ENCODE results near the gene CPXM1. TPM values are rescaled to one million over a fixed set of nuclear protein-coding genes. Genes with fewer than 3 reads are reported as not detected.

Gene CPXM1
- total and polyA plus RNA-seq, 8 donors: 0.50 to 16.2 (median 1.2) TPM; not detected in 3

GRCh38 chr20:2820084-2820895, 19.9 kb upstream of the CPXM1 start:
- no peak overlapping the region for H3K27ac ChIP-seq
- TF ChIP-seq POLR2A (IDR thresholded peaks at IDR 0.05) (no peak), POLR2AphosphoS5 (IDR thresholded peaks at IDR 0.05) (no peak), EP300 (IDR thresholded peaks at IDR 0.05) (no peak), CTCF (IDR thresholded peaks at IDR 0.05) (no peak)
- no peaks in the 10 kb centered on the region for H3K9me3 ChIP-seq
- intact Hi-C loops (cut with DNase I; ENCODE audit: low total_unique reads): no loop called here
- peak in 1 of 2 donors; percentile 53 for DNase-seq
- WGBS, 5 donors: 22 to 34% (median 27%) methylated on average over 32 of the region's 32 CpGs
- H3K27me3 ChIP-seq: peaks cover 6 to 60% (median 24%) of the 10 kb centered on the region in 3 donors
- H3K4me3 ChIP-seq: no peak overlapping the region
- H3K4me1 ChIP-seq: peaks cover 4 to 19% (median 15%) of the 10 kb centered on the region in 4 donors
- no peaks in the 10 kb centered on the region for H3K36me3 ChIP-seq

DNA sequence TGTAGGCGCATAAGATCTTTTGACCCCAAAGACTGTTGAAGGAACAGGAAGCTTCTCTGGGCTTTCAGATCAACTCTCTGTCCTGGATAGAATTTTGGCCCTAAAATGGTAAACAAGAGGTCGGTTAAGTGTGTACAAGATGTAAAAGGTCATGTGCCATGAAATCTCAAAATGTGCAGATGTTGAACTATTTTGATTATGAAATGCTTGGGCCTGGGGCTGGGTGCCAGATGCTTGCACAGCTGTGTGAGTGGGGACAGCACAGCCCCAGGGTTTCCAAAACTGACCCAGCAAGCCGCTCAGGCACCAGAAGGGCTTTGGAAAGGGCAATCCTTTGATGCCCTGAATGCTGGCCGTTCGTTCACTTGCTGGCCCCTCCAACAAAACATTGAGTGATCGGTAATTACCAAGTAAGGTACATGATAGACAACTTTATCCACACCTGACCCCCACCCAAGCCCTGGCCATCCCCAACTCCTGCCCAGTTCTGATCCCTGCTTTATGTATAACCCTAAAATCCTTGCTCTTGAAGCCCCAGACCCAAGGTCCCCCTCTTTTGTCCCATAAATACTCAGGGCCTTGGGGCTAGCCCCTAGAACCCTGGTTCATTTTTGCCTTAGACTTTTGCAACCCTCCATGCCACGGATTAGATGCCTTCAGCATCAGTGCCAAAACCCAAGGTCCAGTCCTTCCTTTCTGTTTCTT, 17.6 kb upstream of the CPXM1 start:
- Histone ChIP-seq H3K27me3 (peaks cover 6 to 64% (median 24%) of the 10 kb centered on the region in 3 donors), H3K4me1 (peaks cover 4 to 23% (median 16%) of the 10 kb centered on the region in 4 donors), H3K4me3 (no peak overlapping the region), H3K27ac (peak overlapping the region in 1 of 5 donors; percentile 27), H3K36me3 (no peaks in the 10 kb centered on the region), H3K9me3 (peaks cover 0 to under 1% (median 0%) of the 10 kb centered on the region in 4 donors)
- no peak for DNase-seq
- intact Hi-C loops (cut with DNase I; ENCODE audit: low total_unique reads): no loop called here
- 65 to 78% (median 77%) methylated on average over 7 of the region's 7 CpGs for WGBS, 5 donors
- TF ChIP-seq POLR2A (IDR thresholded peaks at IDR 0.05) (no peak), CTCF (IDR thresholded peaks at IDR 0.05) (no peak)

- Histone ChIP-seq H3K4me3 (no peak overlapping the region), H3K27me3 (peaks cover 6 to 70% (median 24%) of the 10 kb centered on the region in 3 donors), H3K9me3 (peaks cover 0 to 8% (median 5%) of the 10 kb centered on the region in 4 donors), H3K27ac (peak overlapping the region in 1 of 5 donors; percentile 27), H3K36me3 (no peaks in the 10 kb centered on the region), H3K4me1 (peaks cover 4 to 23% (median 16%) of the 10 kb centered on the region in 4 donors)
- intact Hi-C loops (cut with DNase I; ENCODE audit: low total_unique reads): no loop called here
- no peak for TF ChIP-seq POLR2AphosphoS5 (IDR thresholded peaks at IDR 0.05)
- no peak for TF ChIP-seq EP300 (IDR thresholded peaks at IDR 0.05)
- no peak for TF ChIP-seq CTCF (IDR thresholded peaks at IDR 0.05)
- no peak for TF ChIP-seq POLR2A (IDR thresholded peaks at IDR 0.05)
- DNase-seq: no peak
- 83 to 97% (median 96%) methylated on average over 2 of the region's 2 CpGs for WGBS, 5 donors
Observed at GRCh38 chr20:2817341-2817726, 16.9 kb upstream of the CPXM1 start.

DNA sequence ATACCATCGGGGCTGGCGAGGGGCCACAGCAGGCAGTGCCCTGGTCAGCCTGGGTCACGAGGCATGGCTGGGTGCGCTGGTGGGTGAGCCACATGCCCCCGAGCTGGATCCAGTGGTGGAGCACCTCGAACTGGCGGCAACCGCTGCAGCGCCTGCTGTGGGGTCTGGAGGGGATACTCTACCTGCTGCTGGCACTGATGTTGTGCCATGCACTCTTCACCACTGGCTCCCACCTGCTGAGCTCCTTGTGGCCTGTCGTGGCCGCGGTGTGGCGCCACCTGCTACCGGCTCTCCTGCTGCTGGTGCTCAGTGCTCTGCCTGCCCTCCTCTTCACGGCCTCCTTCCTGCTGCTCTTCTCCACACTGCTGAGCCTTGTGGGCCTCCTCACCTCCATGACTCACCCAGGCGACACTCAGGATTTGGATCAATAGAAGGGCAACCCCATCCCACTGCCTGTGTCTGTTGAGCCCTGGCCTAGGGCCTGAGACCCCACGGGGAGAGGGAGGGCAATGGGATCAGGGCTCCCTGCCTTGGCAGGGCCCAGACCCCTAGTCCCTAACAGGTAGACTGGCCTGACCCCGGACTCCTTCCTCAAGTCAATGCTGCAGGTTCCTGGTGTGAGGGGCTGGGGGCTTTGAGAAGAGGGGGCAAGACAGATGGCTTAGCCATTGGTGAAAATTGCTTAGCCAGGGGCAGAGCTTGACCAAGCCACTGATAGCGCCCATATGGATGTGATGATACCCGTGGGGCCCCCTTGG, 16.3 kb upstream of the CPXM1 start:
- Histone ChIP-seq H3K27ac (peak overlapping the region in 1 of 5 donors; percentile 27), H3K27me3 (peaks cover 6 to 70% (median 18%) of the 10 kb centered on the region in 3 donors), H3K4me1 (peaks cover 4 to 23% (median 16%) of the 10 kb centered on the region in 4 donors), H3K36me3 (no peaks in the 10 kb centered on the region), H3K9me3 (peaks cover 0 to 13% (median 8%) of the 10 kb centered on the region in 4 donors), H3K4me3 (no peak overlapping the region)
- 72 to 77% (median 75%) methylated on average over 11 to 20 of the region's 20 CpGs for WGBS, 5 donors
- DNase-seq: no peak
- intact Hi-C loops (cut with DNase I; ENCODE audit: low total_unique reads): no loop called here
- no peak for TF ChIP-seq EP300 (IDR thresholded peaks at IDR 0.05)
- no peak for TF ChIP-seq POLR2AphosphoS5 (IDR thresholded peaks at IDR 0.05)
- no peak for TF ChIP-seq POLR2A (IDR thresholded peaks at IDR 0.05)
- TF ChIP-seq CTCF (IDR thresholded peaks at IDR 0.05): no peak

All from stomach (tissue), 9 donors.